ENCODE data around the gene MCAM.

MCAM gene

DNA sequence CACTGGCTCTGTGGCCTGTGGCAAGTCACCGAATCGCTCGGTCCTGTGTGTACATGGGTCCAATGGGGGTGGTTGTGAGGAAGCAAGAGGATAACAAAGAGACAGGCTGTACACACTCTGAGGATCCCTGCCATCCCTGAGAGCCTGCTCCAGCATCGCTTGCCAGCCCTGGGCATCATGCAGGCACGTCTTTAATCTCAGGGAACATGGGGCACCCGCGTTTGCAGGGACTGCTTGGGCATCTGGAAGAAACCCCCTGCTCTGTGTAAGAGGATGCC lies 25.0 kb upstream of the MCAM start:
- H3K9me2 ChIP-seq (replicated peaks; ENCODE audit: control insufficient read depth, low read length): no peaks in the 10 kb centered on the region

DNA sequence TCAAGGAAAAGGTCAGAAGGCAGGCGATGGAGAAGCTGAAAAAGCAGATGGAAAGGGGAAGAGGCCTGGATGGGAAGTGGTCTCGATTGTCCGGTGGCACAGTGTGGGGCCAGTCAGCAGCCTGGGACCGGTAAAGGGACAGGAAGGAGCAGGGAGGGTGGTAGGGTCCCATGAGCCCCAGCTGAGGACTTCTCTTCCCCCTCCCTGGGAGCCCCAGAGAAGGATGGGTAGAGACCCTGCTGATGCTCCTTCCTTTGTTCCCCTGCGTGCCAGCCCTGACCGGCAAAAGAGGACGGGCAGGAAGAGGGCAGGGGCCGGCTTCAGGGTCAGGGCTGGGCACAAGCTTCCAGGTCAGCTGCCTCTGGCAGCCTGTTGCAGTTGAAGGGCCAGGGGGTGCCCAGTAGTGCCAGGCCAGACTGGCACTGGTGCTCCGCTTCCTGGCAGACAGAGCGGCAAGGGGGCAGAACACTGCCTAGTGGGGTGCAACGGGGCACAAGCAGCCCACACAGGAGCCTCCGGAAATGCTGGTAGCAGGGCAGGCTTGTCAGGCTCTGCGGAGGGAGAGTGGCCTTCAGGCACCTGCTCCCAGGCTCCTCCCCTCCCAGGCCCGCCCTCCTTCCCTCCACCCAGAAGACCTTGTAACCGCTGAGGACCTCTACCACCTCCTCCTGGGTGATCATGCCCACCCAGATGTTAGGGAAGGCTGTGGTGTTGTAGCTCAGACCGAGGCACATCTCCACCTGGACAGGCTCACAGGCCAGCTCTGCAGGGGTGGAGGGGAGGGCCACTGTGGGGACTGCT lies 24.5 kb upstream of the MCAM start:
- H3K4me1 ChIP-seq (ENCODE audit: control insufficient read depth, low read length): peaks cover 34% of the 10 kb centered on the region
- peaks cover 12% of the 10 kb centered on the region for H3K36me3 ChIP-seq (ENCODE audit: control insufficient read depth, low read length)
- 0 out of 2 replicates have a peak, but pooled peaks cover 3% of the 10 kb centered on the region for H3F3A ChIP-seq (ENCODE audit: control insufficient read depth, insufficient read depth)
- H3K9me2 ChIP-seq (replicated peaks; ENCODE audit: control insufficient read depth, low read length): no peaks in the 10 kb centered on the region
- peaks cover 31% of the 10 kb centered on the region for H3K27me3 ChIP-seq (ENCODE audit: control insufficient read depth, low read length)
- no peak overlapping the region for H3K4me3 ChIP-seq (ENCODE audit: low read length)
- no peak for TF ChIP-seq EZH2phosphoT487 (IDR thresholded peaks at IDR 0.05; ENCODE audit: borderline replicate concordance, low read length)
- TF ChIP-seq, protein P1, sequence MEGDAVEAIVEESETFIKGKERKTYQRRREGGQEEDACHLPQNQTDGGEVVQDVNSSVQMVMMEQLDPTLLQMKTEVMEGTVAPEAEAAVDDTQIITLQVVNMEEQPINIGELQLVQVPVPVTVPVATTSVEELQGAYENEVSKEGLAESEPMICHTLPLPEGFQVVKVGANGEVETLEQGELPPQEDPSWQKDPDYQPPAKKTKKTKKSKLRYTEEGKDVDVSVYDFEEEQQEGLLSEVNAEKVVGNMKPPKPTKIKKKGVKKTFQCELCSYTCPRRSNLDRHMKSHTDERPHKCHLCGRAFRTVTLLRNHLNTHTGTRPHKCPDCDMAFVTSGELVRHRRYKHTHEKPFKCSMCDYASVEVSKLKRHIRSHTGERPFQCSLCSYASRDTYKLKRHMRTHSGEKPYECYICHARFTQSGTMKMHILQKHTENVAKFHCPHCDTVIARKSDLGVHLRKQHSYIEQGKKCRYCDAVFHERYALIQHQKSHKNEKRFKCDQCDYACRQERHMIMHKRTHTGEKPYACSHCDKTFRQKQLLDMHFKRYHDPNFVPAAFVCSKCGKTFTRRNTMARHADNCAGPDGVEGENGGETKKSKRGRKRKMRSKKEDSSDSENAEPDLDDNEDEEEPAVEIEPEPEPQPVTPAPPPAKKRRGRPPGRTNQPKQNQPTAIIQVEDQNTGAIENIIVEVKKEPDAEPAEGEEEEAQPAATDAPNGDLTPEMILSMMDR (IDR thresholded peaks at IDR 0.05; ENCODE audit: low read depth, low read length, poor library complexity, severe bottlenecking): no peak
- H3K79me2 ChIP-seq (ENCODE audit: control insufficient read depth, low read length): peaks cover 15% of the 10 kb centered on the region
- no peak overlapping the region for H3K27ac ChIP-seq (ENCODE audit: low read depth, low read length)
- H3K4me2 ChIP-seq (ENCODE audit: low read length): no peak overlapping the region
- 0 out of 2 replicates have a peak, but pooled peaks cover 8% of the 10 kb centered on the region for H4K20me1 ChIP-seq (ENCODE audit: control insufficient read depth, insufficient read depth, low read depth, low read length)
- H3K9me3 ChIP-seq (ENCODE audit: control insufficient read depth, insufficient read depth, low read length): no peaks in the 10 kb centered on the region

More for the DNA sequence above, 25.0 kb upstream of the MCAM start:
- Histone ChIP-seq H3K79me2 (ENCODE audit: control insufficient read depth, low read length) (peaks cover 12% of the 10 kb centered on the region), H3K36me3 (ENCODE audit: control insufficient read depth, low read length) (peaks cover 7% of the 10 kb centered on the region), H4K20me1 (ENCODE audit: control insufficient read depth, insufficient read depth, low read depth, low read length) (0 out of 2 replicates have a peak, but pooled peaks cover 8% of the 10 kb centered on the region), H3K4me1 (ENCODE audit: control insufficient read depth, low read length) (peaks cover 29% of the 10 kb centered on the region), H3K27ac (ENCODE audit: low read depth, low read length) (no peak overlapping the region), H3K4me2 (ENCODE audit: low read length) (no peak overlapping the region), H3K9me3 (ENCODE audit: control insufficient read depth, insufficient read depth, low read length) (no peaks in the 10 kb centered on the region), H3F3A (ENCODE audit: control insufficient read depth, insufficient read depth) (0 out of 2 replicates have a peak, but pooled peaks cover 3% of the 10 kb centered on the region), H3K4me3 (ENCODE audit: low read length) (no peak overlapping the region), H3K27me3 (ENCODE audit: control insufficient read depth, low read length) (peaks cover 34% of the 10 kb centered on the region)
- TF ChIP-seq, protein P1 (IDR thresholded peaks at IDR 0.05; ENCODE audit: low read depth, low read length, poor library complexity, severe bottlenecking): no peak
- TF ChIP-seq EZH2phosphoT487 (IDR thresholded peaks at IDR 0.05; ENCODE audit: borderline replicate concordance, low read length): no peak

DNA sequence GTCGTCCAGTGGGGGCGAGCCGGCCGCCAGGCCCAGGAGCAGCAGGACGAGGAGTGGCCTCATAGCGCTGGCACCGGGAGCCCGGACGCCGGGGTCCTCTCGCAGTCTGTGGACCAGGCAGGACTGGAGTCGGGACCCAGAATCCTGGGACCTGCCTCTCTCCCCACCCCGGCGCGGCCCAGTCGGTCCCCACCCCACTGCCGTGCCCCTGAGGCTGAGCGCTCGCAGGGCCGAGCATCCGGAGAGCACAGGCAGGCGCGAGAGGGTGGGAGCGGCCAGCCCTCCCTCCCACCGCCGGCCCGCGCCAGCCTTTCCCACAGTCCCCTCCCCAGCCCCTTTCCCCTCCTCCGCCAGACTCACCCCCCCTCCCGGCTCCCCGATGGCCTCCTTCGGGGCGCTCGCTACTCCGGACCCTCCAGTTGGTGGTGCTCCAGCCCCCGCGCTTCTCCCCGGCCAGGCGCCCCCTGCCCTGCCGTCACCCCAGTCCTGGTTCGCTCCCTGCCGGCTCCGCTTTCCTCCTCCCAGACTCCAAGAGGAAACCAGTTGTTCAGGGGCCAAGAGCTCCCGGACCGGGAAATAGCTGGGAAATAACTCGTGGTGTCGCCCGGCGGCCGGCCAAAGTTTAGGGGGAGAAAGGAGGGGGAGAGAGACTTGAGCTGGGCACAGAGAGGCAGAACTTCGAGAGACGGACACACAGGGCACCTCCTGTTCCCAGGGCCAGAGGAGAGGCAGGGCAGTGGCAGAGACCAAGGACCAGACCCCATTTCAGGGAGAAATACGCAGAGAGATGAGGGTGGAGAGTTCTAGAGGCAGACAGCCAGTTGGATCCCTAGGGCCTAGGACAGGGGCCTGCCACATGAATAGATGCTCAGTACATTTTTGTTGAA lies 23.6 kb upstream of the MCAM start, which contains the start of gene C1QTNF5:
C1QTNF5 (minus strand) TSS at position 549 of the 887 bp plus-strand sequence; CDS start at position 63, 486 bp downstream.
- H4K20me1 ChIP-seq (ENCODE audit: control insufficient read depth, insufficient read depth, low read depth, low read length): 0 out of 2 replicates have a peak, but pooled peaks cover 8% of the 10 kb centered on the region
- TF ChIP-seq EZH2phosphoT487 (IDR thresholded peaks at IDR 0.05; ENCODE audit: borderline replicate concordance, low read length): 0 out of 2 replicates have a peak, but pooled peaks have one; percentile 36
- TF ChIP-seq, protein P1 (IDR thresholded peaks at IDR 0.05; ENCODE audit: low read depth, low read length, poor library complexity, severe bottlenecking): no peak
- no peaks in the 10 kb centered on the region for H3K9me3 ChIP-seq (ENCODE audit: control insufficient read depth, insufficient read depth, low read length)
- no peak within 1 kb of the TSS for H3K4me3 ChIP-seq (ENCODE audit: low read length)
- H3K4me1 ChIP-seq (ENCODE audit: control insufficient read depth, low read length): peaks cover 39% of the 10 kb centered on the region
- peaks cover 31% of the 10 kb centered on the region for H3K27me3 ChIP-seq (ENCODE audit: control insufficient read depth, low read length)
- peaks cover 19% of the 10 kb centered on the region for H3K36me3 ChIP-seq (ENCODE audit: control insufficient read depth, low read length)
- no peaks in the 10 kb centered on the region for H3K9me2 ChIP-seq (replicated peaks; ENCODE audit: control insufficient read depth, low read length)
- H3F3A ChIP-seq (ENCODE audit: control insufficient read depth, insufficient read depth): 0 out of 2 replicates have a peak, but pooled peaks cover 3% of the 10 kb centered on the region
- H3K4me2 ChIP-seq (ENCODE audit: low read length): no peak within 1 kb of the TSS
- peaks cover 23% of the 10 kb centered on the region for H3K79me2 ChIP-seq (ENCODE audit: control insufficient read depth, low read length)
- H3K27ac ChIP-seq (ENCODE audit: low read depth, low read length): no peak within 1 kb of the TSS

Data from DOHH2 (cell line).